ENCODE results near the gene PNPLA2.

DNA sequence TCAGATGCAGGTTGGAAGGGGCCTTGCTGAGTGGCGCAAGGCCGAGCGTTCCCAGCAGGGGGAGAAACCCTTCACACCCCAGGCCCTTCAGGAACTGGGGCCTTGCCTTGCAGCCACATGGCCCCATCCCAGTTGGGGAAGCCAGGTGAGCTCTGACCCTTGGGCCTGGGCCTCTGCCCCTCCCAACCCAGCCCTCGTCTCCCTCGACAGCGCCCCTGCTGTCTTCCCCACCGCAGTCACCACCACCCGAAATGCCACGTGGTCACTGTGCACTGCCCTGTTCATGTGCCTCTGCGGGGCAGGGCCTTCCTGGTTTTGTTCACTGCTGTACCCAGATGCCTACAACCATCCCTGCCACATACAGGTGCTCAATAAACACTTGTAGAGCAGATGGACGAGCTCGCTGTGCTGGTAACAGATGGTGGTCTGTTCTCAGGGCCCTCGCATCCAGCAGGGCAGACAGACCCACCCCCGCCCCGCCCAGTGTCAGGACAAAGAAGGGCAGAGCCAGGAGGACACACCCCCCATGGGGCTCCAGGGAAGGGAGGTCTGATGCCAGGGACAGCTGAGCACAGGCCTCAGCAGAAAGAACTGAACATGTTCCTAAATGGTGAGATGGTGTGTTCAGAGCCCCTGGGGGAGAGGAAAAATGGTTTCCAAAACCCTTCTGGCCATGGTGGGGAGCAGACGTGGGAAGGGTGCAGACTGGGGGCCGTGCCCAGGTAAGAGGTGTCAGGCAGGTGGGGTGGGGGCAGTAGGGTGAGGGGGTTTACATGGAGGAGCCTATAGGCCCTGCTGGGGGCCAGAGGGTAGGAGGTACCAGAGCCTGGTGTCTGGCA lies 19.9 kb downstream of the PNPLA2 start:
- TF ChIP-seq POLR2A (IDR thresholded peaks at IDR 0.05; ENCODE audit: low read length) (no peak), GATA1 (IDR thresholded peaks at IDR 0.05; ENCODE audit: low read depth, low read length) (no peak)
